ENCODE measurements around the gene TMC5. TPM values are rescaled to one million over a fixed set of nuclear protein-coding genes. Genes with fewer than 3 reads are reported as not detected.

TMC5 gene
- total and polyA plus RNA-seq, 2 donors from 2014 or later = 1.0 to 6.6 TPM

DNA sequence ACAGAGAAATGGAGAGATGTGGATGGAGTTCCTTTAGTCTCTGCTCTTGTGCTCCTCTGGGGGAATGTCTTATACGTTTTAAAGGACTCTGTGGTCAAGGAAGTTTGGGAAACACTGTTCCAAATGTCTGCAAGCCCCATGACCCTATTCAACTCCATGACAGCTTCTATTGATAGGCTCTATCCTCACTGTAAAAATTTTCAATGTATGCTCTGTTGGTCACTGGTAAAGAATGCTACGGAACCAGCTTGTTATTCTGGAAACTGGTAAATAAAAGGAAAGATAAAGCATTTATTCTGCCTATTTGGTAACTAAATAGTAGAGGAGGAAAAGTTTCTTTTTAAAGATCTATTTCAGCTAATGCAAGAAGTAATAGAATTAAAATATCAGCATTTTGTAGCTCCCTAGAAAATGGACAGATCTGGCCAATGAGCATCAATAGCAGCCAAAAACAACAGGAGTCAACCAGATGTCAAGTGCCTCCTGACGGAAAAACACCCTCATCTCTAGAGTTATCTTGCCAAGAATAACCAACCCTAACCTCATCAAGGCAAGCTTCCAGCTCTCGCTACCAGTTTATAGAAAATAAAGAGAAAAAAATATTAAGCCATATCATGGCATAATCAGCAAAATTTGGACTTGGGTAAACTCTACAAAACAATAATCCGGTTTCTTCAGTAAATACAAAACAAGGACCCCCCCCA is 88.1 kb downstream of the TMC5 start:
- intact Hi-C loops (cut with DNase I) = no loop called here
- H3K4me3 ChIP-seq (ENCODE audit: low read length in 3 of 3) = no peak overlapping the region
- no peak for FAIRE-seq
- no peaks in the 10 kb centered on the region for H3K27me3 ChIP-seq (ENCODE audit: control insufficient read depth, insufficient read depth, low read length)
- TF ChIP-seq, protein P1, sequence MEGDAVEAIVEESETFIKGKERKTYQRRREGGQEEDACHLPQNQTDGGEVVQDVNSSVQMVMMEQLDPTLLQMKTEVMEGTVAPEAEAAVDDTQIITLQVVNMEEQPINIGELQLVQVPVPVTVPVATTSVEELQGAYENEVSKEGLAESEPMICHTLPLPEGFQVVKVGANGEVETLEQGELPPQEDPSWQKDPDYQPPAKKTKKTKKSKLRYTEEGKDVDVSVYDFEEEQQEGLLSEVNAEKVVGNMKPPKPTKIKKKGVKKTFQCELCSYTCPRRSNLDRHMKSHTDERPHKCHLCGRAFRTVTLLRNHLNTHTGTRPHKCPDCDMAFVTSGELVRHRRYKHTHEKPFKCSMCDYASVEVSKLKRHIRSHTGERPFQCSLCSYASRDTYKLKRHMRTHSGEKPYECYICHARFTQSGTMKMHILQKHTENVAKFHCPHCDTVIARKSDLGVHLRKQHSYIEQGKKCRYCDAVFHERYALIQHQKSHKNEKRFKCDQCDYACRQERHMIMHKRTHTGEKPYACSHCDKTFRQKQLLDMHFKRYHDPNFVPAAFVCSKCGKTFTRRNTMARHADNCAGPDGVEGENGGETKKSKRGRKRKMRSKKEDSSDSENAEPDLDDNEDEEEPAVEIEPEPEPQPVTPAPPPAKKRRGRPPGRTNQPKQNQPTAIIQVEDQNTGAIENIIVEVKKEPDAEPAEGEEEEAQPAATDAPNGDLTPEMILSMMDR (IDR thresholded peaks at IDR 0.05; ENCODE audit: borderline replicate concordance, extremely low read depth, insufficient read depth) = no peak
- H3K4me1 ChIP-seq (ENCODE audit: control insufficient read depth in 2 of 3, insufficient read depth in 2 of 3, low read depth in 1 of 3, low read length in 3 of 3) = no peaks in the 10 kb centered on the region
- H3K9me3 ChIP-seq (ENCODE audit: control insufficient read depth in 2 of 3, insufficient read depth in 1 of 3, low read length in 3 of 3) = no peaks in the 10 kb centered on the region
- DNase-seq = no peak
- H3K36me3 ChIP-seq (ENCODE audit: control insufficient read depth in 2 of 3, insufficient read depth in 3 of 3, low read length in 3 of 3) = peaks cover 4 to 48% (median 34%) of the 10 kb centered on the region in 3 donors
- no peak overlapping the region for H3K9ac ChIP-seq (ENCODE audit: low read length in 3 of 3)
- H3K27ac ChIP-seq (ENCODE audit: low read depth in 2 of 2, low read length in 2 of 2) = no peak overlapping the region

DNA sequence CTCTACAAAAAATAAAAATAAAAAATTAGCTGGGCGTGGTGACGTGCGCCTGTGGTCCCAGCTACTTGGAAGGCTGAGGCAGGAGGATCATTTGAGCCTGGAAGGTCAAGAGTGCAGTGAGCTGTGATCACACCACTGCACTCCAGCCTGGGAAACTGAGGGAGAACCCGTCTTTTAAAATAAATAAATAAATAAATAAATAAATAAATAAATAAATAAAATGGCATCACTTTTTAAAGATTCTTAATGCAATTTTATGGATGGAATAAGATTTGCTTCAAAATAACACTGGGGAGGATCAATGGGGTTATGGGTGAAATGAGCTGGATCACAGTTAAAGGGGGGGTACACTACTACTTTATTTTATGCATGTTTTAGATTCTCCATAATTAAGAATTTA is 89.3 kb downstream of the TMC5 start:
- Histone ChIP-seq H3K9ac (ENCODE audit: low read length in 3 of 3) (no peak overlapping the region), H3K27ac (ENCODE audit: low read depth in 2 of 2, low read length in 2 of 2) (no peak overlapping the region), H3K4me3 (ENCODE audit: low read length in 3 of 3) (no peak overlapping the region), H3K36me3 (ENCODE audit: control insufficient read depth in 2 of 3, insufficient read depth in 3 of 3, low read length in 3 of 3) (peaks cover 4 to 39% (median 31%) of the 10 kb centered on the region in 3 donors), H3K9me3 (ENCODE audit: control insufficient read depth in 2 of 3, insufficient read depth in 1 of 3, low read length in 3 of 3) (no peaks in the 10 kb centered on the region), H3K27me3 (ENCODE audit: control insufficient read depth, insufficient read depth, low read length) (no peaks in the 10 kb centered on the region), H3K4me1 (ENCODE audit: control insufficient read depth in 2 of 3, insufficient read depth in 2 of 3, low read depth in 1 of 3, low read length in 3 of 3) (no peaks in the 10 kb centered on the region)
- DNase-seq (no peak), FAIRE-seq (no peak)
- TF ChIP-seq, protein P1 (IDR thresholded peaks at IDR 0.05; ENCODE audit: borderline replicate concordance, extremely low read depth, insufficient read depth) = no peak
- intact Hi-C loops (cut with DNase I) = no loop called here

DNA sequence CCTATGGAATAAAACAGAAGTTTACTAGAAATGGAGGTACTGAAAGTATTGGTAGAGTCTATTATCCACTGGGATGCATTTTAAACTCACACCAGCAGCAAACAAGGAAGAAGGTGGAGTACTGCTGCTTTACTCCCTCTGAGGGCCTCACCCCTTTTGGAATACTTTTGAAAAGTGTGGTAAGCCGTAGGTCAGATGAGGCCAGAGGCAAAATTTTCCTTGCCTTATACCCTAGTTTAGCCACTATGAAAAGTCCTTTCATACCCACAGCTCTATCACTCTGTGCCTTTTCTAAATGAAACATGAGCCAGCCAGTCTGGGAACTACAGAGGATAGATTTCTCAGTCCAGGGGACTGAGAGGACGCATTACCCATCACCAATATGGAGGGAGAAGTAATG is 90.2 kb downstream of the TMC5 start:
- H3K9ac ChIP-seq (ENCODE audit: low read length in 3 of 3) = no peak overlapping the region
- intact Hi-C loops (cut with DNase I) = no loop called here

More for the DNA sequence above, 90.2 kb downstream of the TMC5 start:
- no peaks in the 10 kb centered on the region for H3K9me3 ChIP-seq (ENCODE audit: control insufficient read depth in 2 of 3, insufficient read depth in 1 of 3, low read length in 3 of 3)
- H3K36me3 ChIP-seq (ENCODE audit: control insufficient read depth in 2 of 3, insufficient read depth in 3 of 3, low read length in 3 of 3) = peaks cover 0 to 36% (median 25%) of the 10 kb centered on the region in 3 donors
- no peak overlapping the region for H3K4me3 ChIP-seq (ENCODE audit: low read length in 3 of 3)
- no peaks in the 10 kb centered on the region for H3K27me3 ChIP-seq (ENCODE audit: control insufficient read depth, insufficient read depth, low read length)
- TF ChIP-seq, protein P1 (IDR thresholded peaks at IDR 0.05; ENCODE audit: borderline replicate concordance, extremely low read depth, insufficient read depth) = no peak
- H3K4me1 ChIP-seq (ENCODE audit: control insufficient read depth in 2 of 3, insufficient read depth in 2 of 3, low read depth in 1 of 3, low read length in 3 of 3) = no peaks in the 10 kb centered on the region
- no peak for FAIRE-seq
- no peak overlapping the region for H3K27ac ChIP-seq (ENCODE audit: low read depth in 2 of 2, low read length in 2 of 2)
- no peak for DNase-seq

Data from kidney (tissue), 14 donors.